ENCODE data around the gene GJE1.
"Not testable (repeated sequence)": the region's sequence is repeated elsewhere in the genome, so short reads cannot be mapped to it uniquely, and the experiment has no call there.

GJE1 gene, protein sequence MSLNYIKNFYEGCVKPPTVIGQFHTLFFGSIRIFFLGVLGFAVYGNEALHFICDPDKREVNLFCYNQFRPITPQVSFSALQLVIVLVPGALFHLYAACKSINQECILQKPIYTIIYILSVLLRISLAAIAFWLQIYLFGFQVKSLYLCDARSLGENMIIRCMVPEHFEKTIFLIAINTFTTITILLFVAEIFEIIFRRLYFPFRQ

DNA sequence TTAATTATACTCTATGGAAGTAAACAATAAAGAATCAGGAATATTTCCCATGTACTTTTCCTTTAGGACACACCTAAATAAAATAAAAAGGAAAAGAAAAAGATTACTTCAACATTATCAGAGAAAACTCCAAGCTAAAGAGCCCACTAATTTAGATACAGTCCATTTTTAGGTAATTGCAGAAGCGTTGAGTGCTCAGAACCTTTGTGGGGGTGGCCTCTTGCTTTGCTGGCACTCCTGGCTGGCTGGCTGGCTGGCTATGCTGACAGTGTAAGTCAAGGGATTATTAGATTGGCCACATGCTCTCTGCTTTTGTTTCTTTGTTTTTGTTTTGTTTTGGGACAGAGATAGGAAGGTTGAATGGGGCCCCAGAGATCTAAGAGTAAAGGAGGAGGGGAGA is at the start of gene GJE1:
Gene GJE1 (plus strand): TSS at position 301 of the 400 bp plus-strand sequence. CDS start 234 bp downstream, outside the sequence.
- DNase-seq, result no peak

DNA sequence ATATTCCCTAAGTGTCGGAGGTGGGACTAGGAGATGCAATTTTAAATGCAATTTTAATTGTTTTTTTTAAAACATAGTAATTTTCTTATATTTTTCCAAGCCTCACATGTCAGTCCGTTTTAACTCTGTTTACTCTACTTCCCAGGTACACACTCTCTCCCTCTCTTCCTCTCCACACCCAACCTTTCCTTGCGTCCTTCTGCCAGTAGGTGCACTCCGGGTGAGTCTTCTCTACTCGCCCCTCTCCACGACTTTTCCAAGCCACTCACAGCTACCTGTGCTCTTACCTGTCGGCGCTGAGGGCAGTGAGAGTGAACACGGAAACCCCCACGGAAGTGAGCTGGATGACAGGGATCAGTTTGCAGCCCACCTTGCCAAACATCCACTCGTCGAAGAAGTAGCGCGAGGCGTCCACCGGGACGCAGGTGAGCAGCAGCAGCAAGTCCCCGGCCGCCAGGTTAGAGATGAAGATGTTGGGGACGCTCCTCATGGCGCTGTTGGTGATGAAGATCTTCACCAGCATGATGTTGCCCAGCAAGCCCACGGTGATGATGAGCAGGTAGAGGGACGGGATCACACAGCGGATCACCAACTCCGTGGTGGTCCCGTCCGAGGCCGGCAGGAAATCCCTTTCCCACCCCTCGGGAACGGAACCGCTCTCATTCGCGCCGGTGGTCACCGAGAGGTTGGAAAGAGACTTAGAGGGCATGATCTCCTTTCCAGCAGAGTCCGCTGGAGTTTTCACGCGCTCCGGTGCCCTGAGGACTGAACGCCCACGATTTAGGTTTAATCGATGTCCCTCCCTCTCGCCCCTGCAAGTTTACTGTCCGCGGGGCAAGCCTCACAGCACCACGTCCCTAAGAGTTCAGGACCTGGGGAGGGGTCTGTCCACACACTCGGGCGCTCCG is 44.5 kb upstream of the GJE1 start:
- no peak for DNase-seq

DNA sequence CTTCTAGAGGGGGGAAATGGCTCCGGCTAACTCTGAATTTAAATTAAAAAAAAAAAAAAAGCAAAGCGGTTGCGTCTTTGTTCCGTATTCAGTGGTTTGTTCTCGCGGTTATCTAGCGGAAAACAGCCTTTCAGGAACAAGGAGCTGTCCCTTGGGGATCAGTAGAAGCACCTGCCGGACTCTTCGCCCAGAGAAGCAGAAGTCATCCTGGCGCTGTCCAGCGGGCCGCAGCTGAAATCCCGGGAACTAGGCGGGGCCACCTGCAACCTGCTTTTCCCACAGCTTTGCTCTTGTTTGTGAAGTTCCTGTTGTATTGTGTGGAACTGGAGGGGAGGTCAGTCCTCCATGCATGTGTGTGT is 43.9 kb upstream of the GJE1 start:
- peak; percentile 48 for DNase-seq

DNA sequence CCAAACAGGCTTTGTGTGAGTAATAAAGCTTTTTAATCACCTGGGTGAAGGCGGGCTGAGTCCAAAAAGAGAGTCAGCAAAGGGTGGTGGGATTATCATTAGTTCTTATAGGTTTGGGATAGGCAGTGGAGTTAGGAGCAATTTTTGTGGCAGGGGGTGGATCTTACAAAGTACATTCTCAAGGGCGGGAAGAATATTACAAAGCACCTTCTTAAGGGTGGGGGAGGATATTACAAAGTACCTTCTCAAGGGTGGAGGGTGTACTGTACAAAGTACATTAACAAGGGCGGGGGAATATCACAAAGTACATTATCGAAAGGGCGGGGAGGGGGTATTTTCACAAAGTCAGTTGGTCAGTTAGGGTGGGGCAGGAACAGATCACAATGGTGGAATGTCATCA is 27.9 kb upstream of the GJE1 start:
- DNase-seq, result not testable (repeated sequence)

DNA sequence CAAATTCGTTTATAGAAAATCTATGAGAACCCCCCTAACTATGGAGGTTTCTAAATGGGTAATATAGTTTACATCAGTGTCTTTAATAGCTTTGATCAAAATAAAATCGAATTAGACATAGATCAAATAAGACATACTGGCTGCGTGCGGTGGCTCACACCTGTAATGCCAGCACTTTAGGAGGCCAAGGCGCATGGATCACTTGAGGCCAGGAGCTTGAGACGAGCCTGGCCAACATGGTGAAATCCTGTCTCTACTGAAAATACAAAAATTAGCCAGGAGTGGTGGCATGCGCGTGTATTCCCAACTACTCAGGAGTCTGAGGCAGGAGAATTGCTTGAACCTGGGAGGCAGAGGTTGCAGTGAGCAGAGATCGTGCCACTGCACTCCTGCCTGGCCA is 21.9 kb upstream of the GJE1 start:
- not testable (repeated sequence) for DNase-seq

DNA sequence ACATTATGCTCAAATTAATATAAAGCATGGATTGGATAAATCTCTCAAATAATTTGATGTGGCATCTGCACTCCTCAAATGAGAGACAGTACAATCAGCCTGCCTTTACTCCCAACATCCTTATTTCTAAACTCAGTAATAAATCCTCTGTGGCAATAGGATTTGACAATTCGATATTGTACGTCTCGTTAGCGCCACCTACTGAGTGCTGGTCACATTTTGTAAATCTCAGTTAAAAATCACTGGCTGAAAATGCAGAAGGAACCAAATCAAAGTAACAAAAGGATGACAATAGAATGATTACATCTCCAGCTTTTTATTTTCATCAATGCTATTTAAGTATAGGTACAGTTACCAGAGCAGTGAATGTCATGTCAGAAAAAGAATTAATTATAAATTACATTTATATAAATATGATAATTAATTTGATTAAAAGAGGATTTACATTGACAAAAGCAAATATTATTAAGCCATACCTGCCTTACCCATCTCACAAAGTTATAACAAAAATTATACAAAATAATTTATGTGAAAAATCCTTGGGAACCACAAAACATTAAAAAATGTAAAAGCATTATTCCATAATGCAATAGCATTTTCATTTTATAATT is 20.2 kb upstream of the GJE1 start:
- peak; percentile 68 for DNase-seq

DNA sequence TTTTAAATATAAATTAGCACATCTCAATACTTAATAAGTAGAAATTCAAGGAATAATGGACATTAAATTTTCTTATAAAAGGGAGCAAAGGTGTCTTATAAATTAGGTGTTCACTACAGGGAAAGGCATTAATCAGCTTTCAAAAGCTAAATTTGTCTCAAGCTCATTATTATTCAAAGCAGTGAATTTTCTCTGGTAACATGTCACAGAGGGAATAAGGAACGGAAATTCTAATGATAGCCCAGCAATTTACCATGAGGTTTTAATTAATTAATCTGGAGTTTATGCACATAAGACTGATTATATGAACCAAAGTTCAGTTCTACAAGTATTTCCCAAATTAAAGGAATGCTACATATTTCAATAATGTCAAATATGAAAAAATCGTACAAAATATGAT is 15.4 kb upstream of the GJE1 start:
- DNase-seq, result no peak

DNA sequence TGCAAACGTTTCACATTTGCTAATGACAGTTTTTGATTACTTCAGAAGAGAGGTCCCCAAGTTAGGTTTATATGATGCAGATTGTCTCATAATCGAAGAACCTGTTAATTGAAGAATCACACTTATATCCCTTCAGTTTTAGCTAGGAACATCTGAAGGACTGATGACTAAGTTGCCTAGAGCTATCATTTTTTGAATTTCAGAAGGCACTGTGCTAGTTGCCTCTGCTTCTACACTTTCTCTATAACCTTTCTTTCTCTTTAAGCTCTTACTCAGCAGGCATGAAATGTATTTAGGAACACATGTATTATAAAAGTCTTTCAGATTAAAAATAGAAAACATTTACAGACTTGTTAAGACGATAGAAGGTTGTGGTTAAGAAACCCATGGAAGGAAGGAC is 14.4 kb upstream of the GJE1 start:
- DNase-seq, result no peak

DNA sequence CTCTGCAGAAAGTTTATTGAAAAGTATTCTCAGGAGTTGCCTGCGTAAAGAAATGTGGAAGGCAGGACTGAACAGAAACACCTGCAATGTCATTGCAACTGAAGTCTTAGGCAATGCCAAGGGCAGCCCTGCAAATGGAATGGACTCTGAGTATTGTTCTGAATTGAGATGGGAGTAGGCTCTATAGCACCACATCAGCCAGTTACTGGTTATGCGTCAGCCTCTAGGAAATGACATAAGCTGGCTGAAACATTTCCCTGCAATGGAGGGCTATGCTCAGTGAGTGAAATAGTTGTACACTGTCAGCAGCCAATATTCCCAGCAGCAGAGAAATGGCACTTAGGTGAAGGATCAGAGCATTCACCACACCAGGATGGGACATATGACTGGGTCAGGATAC is 13.8 kb upstream of the GJE1 start:
- no peak for DNase-seq

DNA sequence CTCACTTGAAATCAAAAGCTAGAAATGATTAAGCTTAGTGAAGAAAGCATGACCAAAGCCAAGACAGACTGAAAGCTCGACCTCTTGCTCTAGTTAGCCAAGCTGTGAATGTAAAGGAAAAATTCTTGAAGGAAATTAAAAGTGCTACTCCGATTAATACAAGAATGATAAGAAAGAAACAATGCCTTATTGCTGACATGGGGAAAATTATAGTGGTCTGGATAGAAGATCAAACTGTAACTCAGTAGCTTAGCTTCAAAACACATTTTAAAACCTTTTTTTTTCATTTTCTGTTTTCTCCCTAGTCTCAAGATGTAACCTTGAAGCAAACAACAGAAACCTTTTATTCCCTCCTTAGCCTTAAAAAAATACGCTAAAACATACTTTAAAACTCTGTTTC is 11.4 kb upstream of the GJE1 start:
- no peak for DNase-seq

DNA sequence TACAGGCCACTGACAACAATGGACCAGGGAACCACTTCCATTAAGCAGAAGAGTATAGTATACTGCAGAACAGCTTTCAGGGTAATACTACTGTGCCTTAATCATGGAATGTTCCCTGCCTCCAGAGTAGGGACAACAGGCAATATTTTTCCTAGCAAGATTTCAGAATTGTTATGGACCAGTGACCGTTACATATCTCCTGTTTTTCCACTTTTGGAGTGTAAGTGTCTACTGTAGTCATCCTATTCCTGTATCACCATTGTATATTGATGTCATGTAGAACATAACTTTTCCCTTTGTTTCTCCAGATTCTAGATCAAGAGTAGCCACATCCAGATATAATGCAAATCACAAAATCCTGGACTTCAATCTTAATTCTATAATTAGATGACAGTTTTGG is 1.9 kb upstream of the GJE1 start:
- DNase-seq, result no peak

DNA sequence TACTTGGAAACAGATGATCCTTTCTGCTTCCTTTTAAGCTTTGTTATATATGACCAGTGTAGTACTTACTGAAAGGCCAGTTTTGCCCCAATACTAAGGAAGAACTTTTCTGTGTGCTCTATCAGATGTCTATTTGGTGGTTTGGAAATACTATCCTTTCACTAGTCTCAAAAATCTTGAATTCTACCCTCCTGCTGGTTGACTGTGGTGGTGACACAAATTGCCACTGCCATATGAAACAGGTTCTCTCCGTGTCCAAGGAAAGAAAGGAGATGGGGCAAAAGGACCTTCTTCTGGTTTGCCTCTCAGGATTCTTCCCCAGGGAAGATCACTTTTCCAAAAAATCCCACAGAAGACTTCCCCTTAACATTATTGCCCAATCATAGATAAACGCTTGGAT is 6.2 kb downstream of the GJE1 start:
- no peak for DNase-seq

DNA sequence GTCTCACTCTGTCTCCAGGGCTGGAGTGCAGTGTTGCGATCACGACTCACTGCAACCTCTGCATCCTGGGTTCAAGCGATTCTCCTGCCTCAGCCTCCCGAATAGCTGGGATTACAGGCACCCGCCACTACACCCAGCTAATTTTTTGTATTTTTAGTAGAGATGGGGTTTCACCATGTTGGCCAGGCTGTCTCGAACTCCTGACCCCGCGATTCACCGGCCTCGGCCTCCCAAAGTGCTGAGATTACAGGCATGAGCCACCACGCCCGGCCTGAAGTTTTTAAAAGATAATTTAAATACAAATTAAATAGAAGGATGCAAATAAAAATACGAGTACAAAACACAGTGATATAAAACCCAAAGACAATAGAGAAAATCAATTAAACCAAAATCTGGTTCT is 8.8 kb downstream of the GJE1 start:
- not testable (repeated sequence) for DNase-seq

DNA sequence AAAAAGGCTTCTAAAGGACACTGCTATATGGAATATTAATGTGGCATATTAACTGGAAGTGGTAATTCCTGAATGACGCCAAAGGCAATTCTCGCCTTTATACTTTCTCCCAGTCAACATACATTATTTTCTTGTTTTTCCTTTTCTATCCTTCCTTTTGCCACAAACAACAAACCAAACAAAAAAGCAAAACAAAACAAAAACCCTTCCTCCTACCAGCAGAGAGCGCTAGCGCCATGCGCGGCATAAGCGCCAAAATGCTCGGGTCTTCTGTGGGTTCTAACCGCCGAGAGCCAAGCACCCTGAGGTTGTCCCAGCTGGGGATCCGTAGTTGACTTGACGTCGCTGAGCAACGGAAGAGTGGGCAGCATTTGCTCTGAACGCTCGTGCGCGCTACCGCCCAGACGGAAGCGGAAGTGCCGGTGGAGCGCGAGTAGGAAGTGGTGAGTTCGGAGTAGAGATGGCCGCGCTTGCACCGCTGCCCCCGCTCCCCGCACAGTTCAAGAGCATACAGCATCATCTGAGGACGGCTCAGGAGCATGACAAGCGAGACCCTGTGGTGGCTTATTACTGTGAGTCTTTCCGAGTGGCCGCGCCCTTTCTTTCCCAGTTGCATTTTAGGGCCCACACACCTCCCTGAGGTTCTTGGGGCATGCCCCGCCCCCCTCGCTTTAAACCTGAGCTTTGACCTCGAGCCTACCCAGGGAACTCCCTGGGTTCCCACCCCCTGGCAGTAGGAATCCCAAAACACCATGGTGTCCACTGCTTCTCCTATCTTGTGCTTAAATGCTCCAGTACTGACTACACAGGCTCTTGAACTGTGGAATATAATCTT is 14.3 kb downstream of the GJE1 start, which contains the start of the genes NMBR and VTA1:
Gene NMBR (minus strand): TSS at position 295 of the 835 bp plus-strand sequence. CDS start 58,464 bp downstream, outside the sequence.
Gene VTA1 (plus strand): TSS at position 436 of the 835 bp plus-strand sequence. CDS start 25 bp downstream, at position 461.
- peak; percentile 96 for DNase-seq

DNA sequence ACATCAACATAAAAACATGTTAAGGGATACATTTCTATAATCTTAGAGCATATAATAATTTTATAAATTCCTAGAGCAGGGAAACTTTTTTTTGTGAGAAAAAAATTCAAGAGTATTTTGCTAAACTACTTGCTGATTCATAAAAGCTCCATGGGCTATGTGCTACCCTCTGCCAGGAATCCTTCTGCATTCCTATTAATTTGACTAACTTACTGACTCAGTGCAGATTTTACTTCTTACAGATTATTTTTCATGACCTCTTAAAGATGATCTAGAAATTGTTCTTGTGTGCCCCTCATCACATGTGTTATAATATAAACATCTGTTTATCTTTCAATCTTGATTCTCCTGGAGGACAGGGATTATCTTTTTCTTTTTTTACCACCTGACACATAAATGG is 20.0 kb downstream of the GJE1 start:
- peak; percentile 14 for DNase-seq

DNA sequence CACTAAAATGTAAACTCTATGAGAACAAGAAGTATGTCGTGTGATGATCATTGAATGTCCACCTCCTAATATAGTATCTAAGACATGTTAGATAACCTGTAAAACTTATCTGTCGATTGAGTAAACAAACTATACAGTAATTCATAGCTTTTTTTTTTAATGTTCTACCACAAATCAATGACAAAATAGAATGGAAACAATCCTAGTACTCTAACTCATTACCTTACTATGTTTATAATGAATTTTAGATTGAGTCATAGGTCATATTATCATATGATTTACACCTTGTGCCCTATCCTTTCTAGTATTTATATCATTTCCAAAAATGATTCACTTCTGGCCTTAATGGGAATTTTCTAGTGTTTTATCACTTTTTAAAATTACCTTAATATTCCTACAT is 20.5 kb downstream of the GJE1 start:
- DNase-seq, result no peak

DNA sequence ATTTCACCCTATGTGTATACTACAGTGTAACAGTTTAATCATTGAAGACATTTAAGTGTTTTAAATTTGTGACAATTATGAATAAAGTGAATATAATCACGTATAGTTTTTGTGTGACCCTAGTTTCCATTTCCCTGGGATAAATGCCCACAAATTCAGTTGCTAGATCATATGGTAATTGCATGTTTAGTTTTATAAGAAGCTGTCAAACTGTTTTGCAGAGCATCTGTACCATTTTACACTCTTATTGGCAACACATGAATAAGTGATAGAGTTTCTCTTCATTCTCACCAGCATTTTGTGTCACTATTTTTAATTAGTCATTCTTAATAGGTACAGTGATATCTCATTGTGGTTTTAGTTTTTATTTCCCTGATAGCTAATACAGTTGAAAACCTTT is 21.6 kb downstream of the GJE1 start:
- DNase-seq, result no peak

DNA sequence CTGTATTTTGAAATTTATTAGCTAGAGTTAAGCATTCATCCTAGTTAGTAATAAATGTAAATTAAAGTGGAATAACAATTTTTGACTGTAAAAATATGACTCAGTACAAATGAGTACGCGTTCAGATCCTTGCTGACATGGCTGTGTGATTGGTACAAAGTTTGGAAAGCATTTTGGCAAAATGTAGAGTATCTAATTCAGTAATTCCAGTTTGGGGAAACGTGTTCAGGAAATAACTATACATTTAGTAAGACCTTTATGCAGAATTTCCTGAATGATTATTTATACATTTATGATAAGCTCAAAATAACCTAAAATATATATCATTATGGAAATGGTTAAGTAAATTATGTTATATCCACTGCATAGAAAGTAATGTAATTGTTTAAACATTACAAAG is 22.4 kb downstream of the GJE1 start:
- DNase-seq, result no peak

DNA sequence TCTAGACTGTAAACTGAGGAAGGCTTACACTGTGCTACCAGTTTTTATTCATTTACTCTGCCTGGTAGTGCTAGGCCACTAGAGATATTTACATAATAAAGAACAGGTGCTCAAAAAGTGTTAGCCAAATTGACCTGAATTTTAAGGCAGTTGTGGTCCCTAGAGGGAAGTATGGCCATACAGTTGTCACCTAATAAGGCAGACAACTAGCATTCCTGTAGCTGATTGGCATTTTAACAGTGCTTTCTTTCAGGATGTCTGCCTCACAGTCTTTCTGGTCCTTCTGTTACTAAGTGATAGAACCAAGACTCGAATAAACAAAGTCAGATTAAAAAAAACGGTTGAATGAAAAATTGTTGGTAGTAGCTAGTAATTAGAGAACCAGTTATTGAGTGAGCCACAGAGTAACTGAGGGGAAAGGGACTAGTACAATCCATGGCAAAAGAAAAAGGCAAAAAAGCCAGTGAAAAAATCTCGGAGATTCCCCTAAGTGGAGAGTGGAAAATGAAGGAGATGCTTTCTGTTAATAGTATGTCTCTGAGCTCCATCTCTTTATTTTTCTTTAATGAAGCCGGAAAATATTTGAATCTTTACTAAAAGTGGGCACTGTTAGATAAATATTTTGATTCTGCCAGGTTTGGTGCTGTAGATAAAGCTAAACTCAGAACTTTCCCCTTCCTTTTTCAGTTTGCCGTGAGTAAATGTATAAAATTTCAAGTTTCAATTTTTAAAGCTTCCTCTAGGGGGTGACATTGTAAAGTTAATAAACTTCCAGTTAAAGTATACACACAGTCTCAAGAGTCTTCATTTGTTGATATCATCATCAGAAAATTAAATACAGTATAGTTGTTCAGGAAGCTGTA is 23.4 kb downstream of the GJE1 start:
- DNase-seq, result peak; percentile 57

DNA sequence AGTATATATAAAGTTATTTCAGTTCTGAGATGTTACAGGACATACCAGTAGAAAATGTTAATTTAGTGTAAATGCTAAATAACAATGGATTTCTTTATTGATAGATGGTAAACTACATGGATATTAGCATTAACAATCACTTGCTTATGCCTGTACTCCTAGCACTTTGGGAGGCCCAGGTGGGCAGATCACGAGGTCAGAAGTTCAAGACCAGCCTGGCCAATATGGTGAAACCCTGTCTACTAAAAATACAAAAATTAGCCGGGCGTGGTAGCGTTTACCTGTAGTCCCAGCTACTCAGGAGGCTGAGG is 24.0 kb downstream of the GJE1 start:
- DNase-seq, result not testable (repeated sequence)

DNA sequence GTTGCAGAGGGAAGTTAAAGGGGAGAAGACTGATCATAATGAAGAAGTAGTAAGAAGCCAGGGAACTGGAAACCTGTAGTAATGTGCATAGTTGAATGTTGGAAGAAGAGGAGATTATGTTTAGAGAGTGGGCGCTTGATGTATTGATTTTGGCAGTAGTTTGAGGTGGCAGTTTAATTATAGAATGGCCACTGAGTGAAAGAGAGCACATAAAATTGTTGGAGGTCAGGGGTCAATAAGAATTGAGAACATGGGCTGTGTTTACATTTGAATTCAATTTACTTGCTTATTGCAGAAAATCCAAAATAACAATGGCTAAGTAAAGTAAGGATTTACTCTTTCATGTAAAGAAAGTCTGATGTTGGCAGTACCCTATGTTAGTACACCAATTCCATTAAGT is 30.1 kb downstream of the GJE1 start:
- no peak for DNase-seq

DNA sequence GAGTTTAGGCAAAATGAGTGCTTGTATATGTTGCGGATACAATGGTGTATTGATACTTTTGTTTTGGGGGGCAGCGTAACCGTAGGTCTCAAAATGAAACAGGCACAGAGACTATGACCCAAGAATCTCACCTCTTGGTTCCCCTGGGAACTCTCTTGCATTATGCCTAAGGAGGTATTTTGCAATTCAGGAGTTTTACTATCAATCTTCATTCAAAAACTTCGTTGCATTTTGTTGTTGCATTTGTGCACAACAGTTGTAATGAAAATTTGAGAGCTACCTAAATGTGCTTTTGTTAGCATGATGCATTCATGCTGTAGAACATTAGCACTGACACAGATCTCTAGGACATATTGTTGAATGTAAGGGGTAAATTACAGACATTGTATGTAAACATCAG is 32.5 kb downstream of the GJE1 start:
- DNase-seq, result no peak
